HepG2 (cell line): Measurements from ENCODE around the gene FBRSL1. TPM values are rescaled to one million over a fixed set of nuclear protein-coding genes. Genes with fewer than 3 reads are reported as not detected.

ENCODE experiments used
- CHD4 ChIP-seq: fragments of 200-600 bp; sonication (generic); IDR thresholded peaks from 2 replicates; pipeline ENCODE4 v1.7.0; 2017; ENCODE audit warnings: mild to moderate bottlenecking, low read length, borderline replicate concordance
- MAZ ChIP-seq, 2 experiments: sonication (generic) in 1 of 2; formaldehyde crosslinking in 1 of 2; IDR thresholded peaks; 2 replicates each; pipeline versions ENCODE4 v1.5.0 to v1.6.1; 2012 to 2020; ENCODE audit warnings: low read depth in 2 of 2, mild to moderate bottlenecking in 2 of 2, borderline replicate concordance in 1 of 2, improper control_type of control experiment in 1 of 2, low read length in 1 of 2, missing genetic modification reagents in 1 of 2, moderate library complexity in 1 of 2
- NFKB2 ChIP-seq: sonication (generic); formaldehyde crosslinking; IDR thresholded peaks from 2 replicates; pipeline ENCODE4 v1.4.0; 2020; ENCODE audit warnings: missing genetic modification reagents, borderline replicate concordance
- RFXAP ChIP-seq: sonication (generic); formaldehyde crosslinking; IDR thresholded peaks from 2 replicates; pipeline ENCODE4 v1.4.0; 2020; ENCODE audit warnings: missing genetic modification reagents, borderline replicate concordance
- ZNF563 ChIP-seq: sonication (generic); formaldehyde crosslinking; IDR thresholded peaks from 2 replicates; pipeline ENCODE4 v1.8.0; 2022; ENCODE audit warnings: mild to moderate bottlenecking, moderate library complexity, missing genetic modification reagents
- ZNF7 ChIP-seq: IDR thresholded peaks from 2 replicates; pipeline ENCODE4 v1.6.1; 2016; ENCODE audit warnings: missing biosample characterization, missing genetic modification reagents
- ZNF737 ChIP-seq: sonication (generic); formaldehyde crosslinking; IDR thresholded peaks from 2 replicates; pipeline ENCODE4 v1.5.0; 2020; ENCODE audit warnings: missing genetic modification reagents, mild to moderate bottlenecking, borderline replicate concordance
- polyA plus RNA-seq, 8 experiments: library from polyadenylated mRNA; depleted of rRNA in 3 of 8; stranded (reverse) in 7 of 8; unstranded in 1 of 8; fragments of >200 nt; fragmentation: Illumina TruSeq in 4 of 8; extraction: Trizol in 4 of 8; gene quantifications; 2 replicates each; pipeline versions ENCODE4 v1.2.1 to v1.2.3, GENCODE V29; 2011 to 2016; ENCODE audit warnings: low read depth in 4 of 8, missing spikeins in 1 of 8, mixed read lengths in 1 of 8; ENCODE audit not compliant: insufficient read depth in 1 of 8
- total RNA-seq, 5 experiments: library from RNA; depleted of rRNA; stranded (reverse); fragments of >200 nt; fragmentation: Illumina TruSeq; extraction: Trizol; gene quantifications; 2 replicates each; pipeline ENCODE4 v1.2.3, GENCODE V29; 2016; ENCODE audit warnings: low read depth in 1 of 5
- TF ChIP-seq, protein P1 (sequence below): sonication (generic); formaldehyde crosslinking; IDR thresholded peaks from 2 replicates; pipeline ENCODE4 v1.9.0; 2021; ENCODE audit warnings: missing genetic modification reagents, borderline replicate concordance
- TF ChIP-seq, protein P2 (sequence below): sonication (generic); formaldehyde crosslinking; IDR thresholded peaks from 2 replicates; pipeline ENCODE4 v1.4.0; 2020; ENCODE audit warnings: missing genetic modification reagents
- TF ChIP-seq, protein P3 (sequence below), 2 experiments: fragments of 450-650 bp in 1 of 2; sonication (generic) in 1 of 2; formaldehyde crosslinking; IDR thresholded peaks; 2 replicates each; pipeline versions ENCODE4 v1.5.0 to v1.8.0; 2020 to 2022; ENCODE audit warnings: mild to moderate bottlenecking in 1 of 2, missing genetic modification reagents in 1 of 2

Gene FBRSL1
- total and polyA plus RNA-seq, 2 of the 13 experiments (the other 11 are each of a cell fraction or from before 2014, with no cell fraction given), result 3.6 to 7.9 TPM

DNA sequence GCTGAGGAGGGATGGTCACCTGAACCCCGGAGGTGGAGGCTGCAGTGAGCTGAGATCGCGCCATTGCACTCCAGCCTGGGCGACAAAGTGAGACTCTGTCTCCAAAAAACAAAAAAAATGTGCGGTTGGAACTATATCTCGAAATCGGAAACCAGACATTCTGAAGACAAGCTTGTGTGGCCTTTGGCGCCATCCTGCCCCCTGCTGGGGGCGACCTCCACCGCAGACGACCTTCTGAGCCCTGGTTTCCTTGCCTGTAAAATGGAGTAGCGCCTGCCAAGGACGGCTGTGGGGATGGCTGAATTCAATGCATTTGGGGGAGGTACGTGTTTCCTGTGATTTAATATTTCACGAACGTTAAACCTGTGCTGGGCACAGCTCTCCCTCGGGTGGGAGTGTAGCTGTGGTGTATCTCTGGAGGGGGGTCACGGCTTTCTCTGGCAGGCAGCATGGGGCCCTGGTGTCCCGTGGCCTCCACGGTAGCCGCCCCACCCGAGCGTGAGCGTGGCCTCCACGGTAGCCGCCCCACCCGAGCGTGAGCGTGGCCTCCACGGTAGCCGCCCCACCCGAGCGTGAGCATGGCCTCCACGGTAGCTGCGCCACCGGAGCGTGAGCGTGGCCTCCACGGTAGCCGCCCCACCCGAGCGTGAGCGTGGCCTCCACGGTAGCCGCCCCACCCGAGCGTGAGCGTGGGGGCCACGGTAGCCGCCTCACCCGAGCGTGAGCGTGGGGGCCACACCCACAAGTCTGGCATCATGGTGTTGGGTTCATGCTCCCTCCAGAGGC, 65.1 kb downstream of the FBRSL1 start (continued):
- TF ChIP-seq, protein P1, sequence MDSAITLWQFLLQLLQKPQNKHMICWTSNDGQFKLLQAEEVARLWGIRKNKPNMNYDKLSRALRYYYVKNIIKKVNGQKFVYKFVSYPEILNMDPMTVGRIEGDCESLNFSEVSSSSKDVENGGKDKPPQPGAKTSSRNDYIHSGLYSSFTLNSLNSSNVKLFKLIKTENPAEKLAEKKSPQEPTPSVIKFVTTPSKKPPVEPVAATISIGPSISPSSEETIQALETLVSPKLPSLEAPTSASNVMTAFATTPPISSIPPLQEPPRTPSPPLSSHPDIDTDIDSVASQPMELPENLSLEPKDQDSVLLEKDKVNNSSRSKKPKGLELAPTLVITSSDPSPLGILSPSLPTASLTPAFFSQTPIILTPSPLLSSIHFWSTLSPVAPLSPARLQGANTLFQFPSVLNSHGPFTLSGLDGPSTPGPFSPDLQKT, result no peak
- TF ChIP-seq ZNF737, result no peak
- no peak for TF ChIP-seq ZNF563 (CRISPR knock-in tag)
- TF ChIP-seq, protein P2, sequence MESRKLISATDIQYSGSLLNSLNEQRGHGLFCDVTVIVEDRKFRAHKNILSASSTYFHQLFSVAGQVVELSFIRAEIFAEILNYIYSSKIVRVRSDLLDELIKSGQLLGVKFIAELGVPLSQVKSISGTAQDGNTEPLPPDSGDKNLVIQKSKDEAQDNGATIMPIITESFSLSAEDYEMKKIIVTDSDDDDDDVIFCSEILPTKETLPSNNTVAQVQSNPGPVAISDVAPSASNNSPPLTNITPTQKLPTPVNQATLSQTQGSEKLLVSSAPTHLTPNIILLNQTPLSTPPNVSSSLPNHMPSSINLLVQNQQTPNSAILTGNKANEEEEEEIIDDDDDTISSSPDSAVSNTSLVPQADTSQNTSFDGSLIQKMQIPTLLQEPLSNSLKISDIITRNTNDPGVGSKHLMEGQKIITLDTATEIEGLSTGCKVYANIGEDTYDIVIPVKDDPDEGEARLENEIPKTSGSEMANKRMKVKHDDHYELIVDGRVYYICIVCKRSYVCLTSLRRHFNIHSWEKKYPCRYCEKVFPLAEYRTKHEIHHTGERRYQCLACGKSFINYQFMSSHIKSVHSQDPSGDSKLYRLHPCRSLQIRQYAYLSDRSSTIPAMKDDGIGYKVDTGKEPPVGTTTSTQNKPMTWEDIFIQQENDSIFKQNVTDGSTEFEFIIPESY (CRISPR knock-in tag), result peak; percentile 100
- no peak for TF ChIP-seq NFKB2 (CRISPR knock-in tag)
- TF ChIP-seq RFXAP (CRISPR knock-in tag), result no peak
- no peak for TF ChIP-seq ZNF7 (CRISPR knock-in tag)
- TF ChIP-seq, protein P3, sequence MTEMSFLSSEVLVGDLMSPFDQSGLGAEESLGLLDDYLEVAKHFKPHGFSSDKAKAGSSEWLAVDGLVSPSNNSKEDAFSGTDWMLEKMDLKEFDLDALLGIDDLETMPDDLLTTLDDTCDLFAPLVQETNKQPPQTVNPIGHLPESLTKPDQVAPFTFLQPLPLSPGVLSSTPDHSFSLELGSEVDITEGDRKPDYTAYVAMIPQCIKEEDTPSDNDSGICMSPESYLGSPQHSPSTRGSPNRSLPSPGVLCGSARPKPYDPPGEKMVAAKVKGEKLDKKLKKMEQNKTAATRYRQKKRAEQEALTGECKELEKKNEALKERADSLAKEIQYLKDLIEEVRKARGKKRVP (CRISPR knock-in tag; IDR thresholded peaks at IDR 0.05), result no peak
- no peak for TF ChIP-seq MAZ (IDR thresholded peaks at IDR 0.05; ENCODE audit: borderline replicate concordance, low read depth, low read length)
- no peak for TF ChIP-seq MAZ (CRISPR knock-in tag; IDR thresholded peaks at IDR 0.05; ENCODE audit: low read depth)
- TF ChIP-seq CHD4, result no peak
